HG03520 (cell line): ENCODE data around the gene SERGEF.

Source experiments
- ATAC-seq: cut with Tn5 transposase; IDR thresholded peaks from one replicate; pipeline ENCODE4 v1.9.1; 2021; ENCODE audit warnings: mild to moderate bottlenecking, moderate library complexity; ENCODE audit not compliant: unreplicated experiment

SERGEF gene

GRCh38 chr11:17775035-17775348, 237.9 kb downstream of the SERGEF start:
- ATAC-seq, result no peak

GRCh38 chr11:17774232-17775034, 238.4 kb downstream of the SERGEF start:
- ATAC-seq, result no peak

DNA sequence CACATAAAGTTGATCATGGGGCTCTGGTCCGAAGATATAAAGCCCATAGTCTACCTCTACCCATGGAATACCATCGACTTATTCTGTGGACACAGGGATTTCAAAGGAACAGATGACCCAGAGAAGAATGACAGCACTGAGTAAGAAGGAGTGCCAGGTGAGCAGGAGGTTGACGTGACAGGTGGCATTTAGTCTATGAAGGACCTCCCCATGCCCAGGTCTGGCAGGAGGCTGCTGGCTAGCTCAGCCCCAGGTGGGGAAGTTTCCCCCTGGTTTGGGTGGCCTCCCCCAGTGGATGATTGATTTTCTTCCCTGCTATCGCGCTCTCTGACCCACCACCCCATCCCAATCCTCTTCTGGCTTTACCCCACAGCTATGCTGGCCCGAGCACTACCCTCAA, 239.2 kb downstream of the SERGEF start:
- no peak for ATAC-seq

- no peak for ATAC-seq
These were observed 239.9 kb downstream of the SERGEF start for GRCh38 chr11:17772704-17773600.

- no peak for ATAC-seq
These were observed 240.9 kb downstream of the SERGEF start for GRCh38 chr11:17771841-17772401.

GRCh38 chr11:17771415-17771814, 241.4 kb downstream of the SERGEF start:
- no peak for ATAC-seq

DNA sequence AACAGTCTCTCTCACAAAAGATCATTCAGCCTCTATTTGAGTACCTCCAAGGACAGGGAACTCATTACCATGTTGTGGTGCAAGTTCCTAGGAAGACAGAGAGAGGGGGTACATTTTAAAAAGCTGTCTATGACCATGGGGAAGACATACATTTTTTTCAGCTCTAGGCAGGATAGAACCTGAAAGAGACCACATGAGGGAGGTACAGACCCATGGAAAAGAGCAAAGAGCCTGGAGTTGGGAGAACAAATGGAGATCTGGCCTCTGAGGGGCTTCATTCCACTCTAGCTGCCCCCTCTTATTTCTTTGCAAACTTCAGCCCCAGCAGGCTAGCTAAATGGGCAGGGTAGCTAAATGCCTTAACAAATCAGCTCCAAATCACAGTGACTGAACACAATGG, 241.9 kb downstream of the SERGEF start:
- ATAC-seq, result no peak

DNA sequence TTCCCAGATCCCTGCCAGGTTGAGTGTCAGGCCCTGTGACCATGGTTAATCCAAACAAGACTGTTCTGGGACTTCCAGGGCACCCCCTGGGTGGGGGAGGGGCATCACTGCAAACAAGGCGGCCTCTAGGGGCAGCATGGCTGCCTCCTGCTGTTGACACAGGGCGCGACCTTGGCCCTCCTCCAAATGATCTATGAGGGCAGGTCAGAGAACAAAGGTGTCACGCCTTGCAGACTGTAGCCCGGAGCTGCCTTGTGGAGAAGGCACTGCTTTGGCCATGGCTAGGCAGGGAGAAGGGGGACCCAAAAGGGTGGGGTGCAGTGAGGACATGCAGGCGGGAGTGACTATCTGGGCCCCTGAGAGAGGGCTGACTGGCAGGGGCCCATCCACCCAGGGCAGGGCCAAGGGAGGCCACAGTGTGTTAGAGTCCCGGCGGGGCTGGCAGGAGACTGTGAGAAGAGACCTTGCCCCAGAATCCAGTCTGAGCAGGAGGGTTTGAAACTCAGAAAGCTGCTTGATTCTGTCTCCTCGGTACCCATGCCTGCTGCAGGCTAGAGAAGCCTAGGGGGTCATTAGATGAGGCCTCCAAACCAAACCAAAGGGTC, 242.7 kb downstream of the SERGEF start:
- no peak for ATAC-seq

- no peak for ATAC-seq
These were observed 243.6 kb downstream of the SERGEF start for GRCh38 chr11:17769218-17769617.

GRCh38 chr11:17768547-17768946, 244.3 kb downstream of the SERGEF start:
- ATAC-seq, result no peak

- ATAC-seq, result no peak
These were observed 244.9 kb downstream of the SERGEF start for GRCh38 chr11:17767914-17768313.

DNA sequence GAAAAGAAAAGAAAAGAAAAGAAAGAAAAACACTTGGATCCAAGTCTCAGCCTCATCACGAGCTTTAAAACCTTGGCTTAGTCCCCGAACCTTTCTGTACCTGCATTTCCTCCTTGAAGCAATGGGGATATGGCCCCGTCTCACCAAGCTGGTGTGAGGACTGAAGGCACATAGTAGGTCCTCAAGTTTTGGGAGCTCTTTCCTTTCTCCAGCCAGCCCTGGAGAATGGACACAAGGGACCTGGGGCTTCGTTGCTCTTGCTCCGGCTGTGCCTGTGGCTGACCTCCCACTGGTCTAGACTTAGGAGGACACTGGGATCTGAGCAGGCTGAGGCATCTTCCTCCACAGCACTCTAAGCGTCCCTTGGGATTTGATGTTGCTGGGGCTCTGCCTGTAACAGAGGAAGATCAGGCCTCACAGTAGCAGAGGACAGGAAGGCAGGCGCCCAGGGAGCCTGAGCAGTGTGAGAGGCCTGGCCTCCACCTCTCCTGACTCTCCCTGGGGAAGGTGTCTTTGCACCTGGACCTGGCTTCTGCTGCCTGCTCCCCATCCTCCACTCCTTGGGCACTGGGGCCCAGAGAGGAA, 245.5 kb downstream of the SERGEF start:
- no peak for ATAC-seq

DNA sequence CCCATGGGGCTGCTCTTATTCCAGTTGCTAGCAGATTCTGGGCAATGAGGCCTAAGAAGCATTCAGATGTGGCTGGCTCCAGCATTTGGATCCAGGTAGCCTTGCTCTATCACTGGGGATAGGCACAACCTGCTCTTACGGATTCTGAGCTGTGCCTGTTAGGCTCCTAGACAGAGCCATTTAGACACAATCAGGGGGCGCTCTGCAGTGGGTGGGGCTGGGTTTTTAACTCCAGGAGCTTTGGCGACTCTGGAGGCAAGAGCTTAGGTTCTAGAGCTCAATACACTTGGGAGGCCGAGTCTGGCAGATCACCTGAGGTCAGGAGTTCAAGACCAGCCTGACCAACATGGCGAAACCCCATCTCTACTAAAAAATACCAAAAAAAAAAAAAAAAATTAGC, 246.3 kb downstream of the SERGEF start:
- no peak for ATAC-seq

DNA sequence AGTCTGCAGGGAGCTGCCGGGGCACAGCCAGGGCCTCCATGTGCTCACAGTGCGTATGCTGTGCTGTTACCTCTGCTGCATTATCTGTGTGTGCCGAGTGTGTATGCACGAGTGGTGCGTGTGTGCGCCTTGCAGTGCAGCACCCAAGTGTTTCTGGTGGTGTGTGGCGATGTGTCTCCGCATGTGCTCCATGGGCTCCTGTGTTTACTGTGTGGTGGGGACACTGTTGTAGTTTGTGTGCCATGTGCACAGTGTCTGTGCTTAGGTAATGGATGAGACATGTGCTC, 246.8 kb downstream of the SERGEF start:
- no peak for ATAC-seq

DNA sequence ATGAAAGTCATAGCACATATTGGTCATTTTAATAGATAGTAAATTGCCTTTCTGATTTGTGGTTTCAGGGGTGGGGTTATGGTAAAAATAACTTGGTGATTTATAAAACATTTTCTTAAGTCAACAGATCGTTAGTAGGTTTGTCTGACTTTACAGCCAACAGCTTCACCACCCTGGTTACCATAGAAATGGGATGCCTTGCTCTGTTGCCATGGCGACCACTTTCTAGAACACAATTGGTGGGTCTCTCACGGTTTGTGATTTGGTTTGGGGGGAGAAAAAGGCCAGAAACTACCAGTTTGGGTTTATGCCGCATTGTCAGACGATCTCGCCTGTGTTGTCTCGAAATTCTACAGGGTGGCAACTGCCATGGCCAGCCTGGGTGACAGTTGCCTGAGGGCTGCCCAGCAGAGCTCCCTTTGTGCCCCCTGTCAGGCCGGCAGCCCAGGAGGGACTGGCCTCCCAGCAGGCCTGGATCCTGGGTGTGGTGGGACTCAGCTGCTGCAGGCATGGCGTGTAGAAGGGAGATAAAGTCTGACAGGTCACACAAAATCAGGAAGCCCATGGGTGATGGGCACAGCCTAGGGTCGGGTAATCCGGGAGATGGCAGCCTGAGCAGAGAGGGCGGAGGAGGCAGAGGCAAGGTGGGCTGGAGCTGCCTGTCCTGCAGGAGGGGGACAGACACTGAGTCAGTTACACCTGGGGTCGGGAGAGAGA, 247.3 kb downstream of the SERGEF start:
- no peak for ATAC-seq

DNA sequence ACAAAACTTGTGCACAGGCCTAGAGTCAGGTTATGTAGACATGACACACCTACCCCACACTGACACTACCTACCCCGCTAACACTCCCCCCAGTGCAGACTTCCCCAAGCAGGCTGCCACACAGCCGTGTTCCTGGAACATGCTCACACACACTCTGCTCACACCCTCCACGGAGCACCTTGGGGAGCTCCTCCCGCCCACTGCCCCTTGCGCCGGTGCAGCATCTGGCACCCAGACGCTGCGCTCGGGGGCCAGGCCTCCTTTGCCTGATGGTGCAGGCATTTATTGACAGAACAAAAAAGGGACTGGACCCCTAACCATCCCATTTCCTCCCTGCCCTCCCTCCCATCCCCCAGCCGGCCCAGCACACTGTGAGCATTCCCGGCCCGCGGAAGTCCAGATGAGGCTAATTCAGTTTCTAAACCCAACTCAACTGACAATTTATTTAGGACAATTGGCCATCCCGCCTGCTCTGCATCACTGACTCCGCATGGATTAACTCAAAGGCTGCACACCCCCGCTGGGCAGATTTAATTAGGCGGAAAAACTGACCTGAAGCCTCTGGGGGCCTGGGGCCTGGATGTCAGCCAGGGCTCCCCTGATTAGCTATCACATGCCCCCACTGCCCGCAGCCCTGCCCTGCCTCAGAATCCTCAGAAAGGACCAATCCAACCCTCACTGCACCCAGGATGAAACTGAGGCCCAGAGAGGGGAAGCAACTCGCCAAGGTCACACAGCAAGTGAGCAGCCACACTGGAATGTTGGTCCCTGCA, 248.2 kb downstream of the SERGEF start:
- no peak for ATAC-seq

- ATAC-seq, result no peak
These were observed 249.1 kb downstream of the SERGEF start for GRCh38 chr11:17763703-17764102.

DNA sequence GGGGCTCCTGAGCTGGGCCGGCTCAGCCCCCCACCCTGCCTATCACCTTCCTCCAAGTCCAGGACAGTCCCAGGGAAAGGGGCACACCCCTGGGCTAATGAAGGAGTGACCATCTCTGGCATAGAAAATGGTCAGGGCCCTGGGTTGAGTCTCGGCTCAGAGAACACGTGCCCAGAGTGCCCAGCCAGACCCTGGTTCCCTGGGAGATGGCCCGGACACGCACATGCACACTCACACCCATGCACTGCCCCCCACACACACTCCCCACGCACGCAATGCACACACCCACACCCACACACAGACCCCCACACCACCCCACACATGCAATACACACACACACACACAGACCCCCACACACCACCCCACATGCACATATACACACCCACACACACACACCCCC, 249.6 kb downstream of the SERGEF start:
- no peak for ATAC-seq

DNA sequence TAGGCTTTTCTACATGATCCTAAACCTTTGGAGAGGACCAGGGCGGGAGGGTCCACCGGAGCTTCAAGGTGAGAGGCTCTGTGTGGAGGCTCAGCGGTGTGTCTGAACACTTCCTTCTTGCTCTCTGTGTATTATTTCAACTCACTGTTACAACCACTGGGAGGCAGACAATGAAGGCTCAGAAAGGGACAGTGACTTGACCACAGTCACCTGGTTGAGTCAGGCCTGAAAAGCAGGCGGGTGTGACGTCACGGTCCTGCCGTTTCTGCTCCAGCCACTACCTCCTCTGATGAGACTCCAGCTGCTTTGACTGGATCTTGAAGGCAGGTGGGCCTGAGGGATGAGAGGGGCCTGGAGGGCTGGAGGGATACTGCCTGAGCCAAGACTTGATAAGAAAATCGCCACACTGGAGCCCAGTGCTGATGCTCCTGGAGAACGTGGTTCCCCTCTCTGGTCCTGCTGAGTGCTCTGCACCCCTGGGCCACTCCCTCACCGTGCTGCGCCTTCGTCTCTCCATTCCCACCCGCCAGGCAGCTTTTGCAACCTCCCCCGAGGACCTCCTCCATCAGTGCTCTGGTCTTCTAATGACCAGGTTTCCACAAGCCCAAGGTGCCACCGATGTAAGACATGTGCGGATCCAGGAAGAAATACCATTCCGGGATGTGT, 250.4 kb downstream of the SERGEF start:
- ATAC-seq, result no peak
